ENCODE results near the gene NSG2.

The NSG2 gene

DNA sequence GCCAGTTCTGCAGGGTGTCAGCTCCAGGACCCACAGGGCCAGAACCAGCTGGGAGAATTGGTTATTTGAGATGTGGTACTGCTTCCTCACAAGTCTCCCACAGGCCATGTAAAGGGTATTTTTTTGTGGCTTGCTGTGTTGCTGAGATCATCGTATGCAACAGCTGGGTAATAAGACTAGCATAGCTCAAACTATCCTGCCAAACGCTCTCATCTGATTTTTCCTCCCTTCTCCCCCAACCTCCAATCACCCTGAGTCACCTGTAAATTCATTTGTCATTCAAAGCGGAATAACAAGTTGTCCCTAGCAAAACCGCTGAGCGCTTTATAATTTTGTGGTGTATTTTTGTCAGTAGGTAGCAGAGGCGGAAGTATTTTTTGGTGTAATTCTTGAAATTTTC lies 63.2 kb downstream of the NSG2 start:
- no peaks in the 10 kb centered on the region for H3K9me3 ChIP-seq (ENCODE audit: control insufficient read depth, insufficient read depth, low read depth, low read length)
- TF ChIP-seq SCRT2 (tag by site-specific recombination; IDR thresholded peaks at IDR 0.05) (peak; percentile 78), SCRT1 (tag by site-specific recombination; IDR thresholded peaks at IDR 0.05; ENCODE audit: borderline replicate concordance) (0 out of 2 replicates have a peak, but pooled peaks have one; percentile 22), ZNF341 (tag by site-specific recombination; IDR thresholded peaks at IDR 0.05; ENCODE audit: low read depth) (no peak)
- TF ChIP-seq, protein P1, sequence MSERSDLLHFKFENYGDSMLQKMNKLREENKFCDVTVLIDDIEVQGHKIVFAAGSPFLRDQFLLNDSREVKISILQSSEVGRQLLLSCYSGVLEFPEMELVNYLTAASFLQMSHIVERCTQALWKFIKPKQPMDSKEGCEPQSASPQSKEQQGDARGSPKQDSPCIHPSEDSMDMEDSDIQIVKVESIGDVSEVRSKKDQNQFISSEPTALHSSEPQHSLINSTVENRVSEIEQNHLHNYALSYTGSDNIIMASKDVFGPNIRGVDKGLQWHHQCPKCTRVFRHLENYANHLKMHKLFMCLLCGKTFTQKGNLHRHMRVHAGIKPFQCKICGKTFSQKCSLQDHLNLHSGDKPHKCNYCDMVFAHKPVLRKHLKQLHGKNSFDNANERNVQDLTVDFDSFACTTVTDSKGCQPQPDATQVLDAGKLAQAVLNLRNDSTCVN (tag by site-specific recombination; optimal IDR thresholded peaks at IDR 0.05), result no peak
- ChIA-PET POLR2A (no interaction called here), CTCF (interaction anchor here (0.6 to 1.0 kb wide), 3 partner anchors 208 to 965 kb away, joined by 3 read pairs; no protein-coding TSS in a partner anchor)
- no peaks in the 10 kb centered on the region for H3K4me1 ChIP-seq (ENCODE audit: control insufficient read depth, insufficient read depth, low read length)
- H3K36me3 ChIP-seq (ENCODE audit: control insufficient read depth in 2 of 2, insufficient read depth in 1 of 2, low read length in 2 of 2), result no peaks in the 10 kb centered on the region
- no peak overlapping the region for H3K27ac ChIP-seq (ENCODE audit: extremely low read depth, low read depth, low read length)
- no peak overlapping the region for H3K4me3 ChIP-seq (ENCODE audit: low read depth, low read length)

DNA sequence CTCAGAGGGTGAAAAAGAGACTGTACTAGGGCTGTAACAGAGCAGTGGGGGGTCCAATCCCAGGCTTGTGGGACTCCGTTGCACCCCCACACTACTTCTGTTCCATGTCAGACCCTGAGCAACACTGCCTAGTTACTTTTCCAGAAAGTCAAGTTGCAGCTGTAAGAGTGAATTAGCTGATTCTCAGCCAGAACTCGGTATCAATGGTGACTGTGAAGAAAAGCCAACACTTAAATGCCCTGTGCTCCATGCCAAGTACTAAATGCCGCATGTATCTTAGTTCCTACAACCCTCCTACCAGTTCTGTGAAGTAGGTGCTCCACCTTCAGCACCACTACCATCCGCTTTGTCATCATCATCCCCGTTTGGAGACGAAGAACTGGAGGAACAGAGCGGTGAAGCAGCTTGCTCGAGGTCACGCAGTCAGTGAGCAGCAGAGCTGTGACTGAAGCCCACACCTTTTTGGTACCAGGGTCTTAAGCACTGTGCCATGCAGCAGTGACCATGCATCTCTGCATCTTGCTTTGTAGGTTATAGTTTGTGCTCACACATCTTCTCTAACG lies 64.3 kb downstream of the NSG2 start:
- no peak overlapping the region for H3K4me3 ChIP-seq (ENCODE audit: low read depth, low read length)
- ChIA-PET CTCF (interaction anchor here (0.6 to 1.2 kb wide), 2 partner anchors 64 to 243 kb away, joined by 3 read pairs; partner anchors contain the start of gene NSG2), POLR2A (no interaction called here)
- H3K9me3 ChIP-seq (ENCODE audit: control insufficient read depth, insufficient read depth, low read depth, low read length), result no peaks in the 10 kb centered on the region
- TF ChIP-seq SCRT1 (tag by site-specific recombination; IDR thresholded peaks at IDR 0.05; ENCODE audit: borderline replicate concordance) (no peak), WT1 (tag by site-specific recombination; IDR thresholded peaks at IDR 0.05) (no peak), ZNF501 (tag by site-specific recombination; IDR thresholded peaks at IDR 0.05) (no peak), ZBTB7A (tag by site-specific recombination; IDR thresholded peaks at IDR 0.05; ENCODE audit: low read depth) (no peak), ZNF132 (tag by site-specific recombination; IDR thresholded peaks at IDR 0.05; ENCODE audit: borderline replicate concordance) (no peak), EGR2 (tag by site-specific recombination; IDR thresholded peaks at IDR 0.05; ENCODE audit: low read depth) (no peak), ZBTB8A (tag by site-specific recombination; IDR thresholded peaks at IDR 0.05) (no peak), ZNF292 (tag by site-specific recombination; IDR thresholded peaks at IDR 0.05; ENCODE audit: borderline replicate concordance, low read depth) (no peak)
- TF ChIP-seq, protein P2, sequence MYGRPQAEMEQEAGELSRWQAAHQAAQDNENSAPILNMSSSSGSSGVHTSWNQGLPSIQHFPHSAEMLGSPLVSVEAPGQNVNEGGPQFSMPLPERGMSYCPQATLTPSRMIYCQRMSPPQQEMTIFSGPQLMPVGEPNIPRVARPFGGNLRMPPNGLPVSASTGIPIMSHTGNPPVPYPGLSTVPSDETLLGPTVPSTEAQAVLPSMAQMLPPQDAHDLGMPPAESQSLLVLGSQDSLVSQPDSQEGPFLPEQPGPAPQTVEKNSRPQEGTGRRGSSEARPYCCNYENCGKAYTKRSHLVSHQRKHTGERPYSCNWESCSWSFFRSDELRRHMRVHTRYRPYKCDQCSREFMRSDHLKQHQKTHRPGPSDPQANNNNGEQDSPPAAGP (tag by site-specific recombination; IDR thresholded peaks at IDR 0.05), result no peak
- no peaks in the 10 kb centered on the region for H3K4me1 ChIP-seq (ENCODE audit: control insufficient read depth, insufficient read depth, low read length)
- no peaks in the 10 kb centered on the region for H3K36me3 ChIP-seq (ENCODE audit: control insufficient read depth in 2 of 2, insufficient read depth in 1 of 2, low read length in 2 of 2)
- no peak overlapping the region for H3K27ac ChIP-seq (ENCODE audit: extremely low read depth, low read depth, low read length)

DNA sequence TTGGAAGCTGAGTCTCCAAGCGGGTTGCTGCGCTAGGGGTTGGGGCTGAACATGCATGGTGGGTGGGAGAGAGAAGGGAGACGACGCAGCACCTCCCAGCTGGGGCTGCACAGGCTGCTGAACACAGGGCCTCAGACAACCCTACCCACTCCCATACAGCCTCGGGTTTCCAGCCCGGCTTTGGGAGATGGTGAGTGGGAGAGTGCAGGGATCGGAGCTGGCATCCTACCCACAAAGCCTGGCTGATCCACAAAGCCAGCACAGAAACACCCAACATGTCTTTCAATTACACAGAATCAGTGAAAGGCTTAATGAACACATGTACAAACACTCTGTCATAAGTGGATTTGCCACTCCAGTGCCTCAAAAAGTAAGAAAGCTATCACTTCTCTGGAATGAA lies 64.8 kb downstream of the NSG2 start:
- CTCF ChIA-PET, result interaction anchor here (1.2 kb wide), 1 partner anchor 65 kb away, joined by 3 read pairs; the partner anchor contains the start of gene NSG2
- POLR2A ChIA-PET, result no interaction called here
- no peaks in the 10 kb centered on the region for H3K36me3 ChIP-seq (ENCODE audit: control insufficient read depth in 2 of 2, insufficient read depth in 1 of 2, low read length in 2 of 2)
- no peak overlapping the region for H3K27ac ChIP-seq (ENCODE audit: extremely low read depth, low read depth, low read length)
- no peak overlapping the region for H3K4me3 ChIP-seq (ENCODE audit: low read depth, low read length)
- TF ChIP-seq, protein P3, sequence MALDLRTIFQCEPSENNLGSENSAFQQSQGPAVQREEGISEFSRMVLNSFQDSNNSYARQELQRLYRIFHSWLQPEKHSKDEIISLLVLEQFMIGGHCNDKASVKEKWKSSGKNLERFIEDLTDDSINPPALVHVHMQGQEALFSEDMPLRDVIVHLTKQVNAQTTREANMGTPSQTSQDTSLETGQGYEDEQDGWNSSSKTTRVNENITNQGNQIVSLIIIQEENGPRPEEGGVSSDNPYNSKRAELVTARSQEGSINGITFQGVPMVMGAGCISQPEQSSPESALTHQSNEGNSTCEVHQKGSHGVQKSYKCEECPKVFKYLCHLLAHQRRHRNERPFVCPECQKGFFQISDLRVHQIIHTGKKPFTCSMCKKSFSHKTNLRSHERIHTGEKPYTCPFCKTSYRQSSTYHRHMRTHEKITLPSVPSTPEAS (tag by site-specific recombination; IDR thresholded peaks at IDR 0.05), result no peak
- no peak for TF ChIP-seq ZNF776 (tag by site-specific recombination; IDR thresholded peaks at IDR 0.05; ENCODE audit: borderline replicate concordance)
- no peaks in the 10 kb centered on the region for H3K4me1 ChIP-seq (ENCODE audit: control insufficient read depth, insufficient read depth, low read length)
- no peaks in the 10 kb centered on the region for H3K9me3 ChIP-seq (ENCODE audit: control insufficient read depth, insufficient read depth, low read depth, low read length)

Measured in HEK293 (cell line).